ENCODE results near the gene ZNF846. TPM values are rescaled to one million over a fixed set of nuclear protein-coding genes. Genes with fewer than 3 reads are reported as not detected.
A peak's percentile ranks its signal among the peaks of the same experiment; 100 is the strongest.

The ZNF846 gene
- total RNA-seq (ENCODE audit: low replicate concordance) = 14.6 and 46.0 TPM in 2 replicates

- no peak for TF ChIP-seq CTCF (IDR thresholded peaks at IDR 0.05; ENCODE audit: insufficient read depth, low read length)
- peak; percentile 96 for DNase-seq (ENCODE audit: low read depth)
- H3K4me3 ChIP-seq (ENCODE audit: low read depth, low read length) = peak within 1 kb of the TSS; percentile 84
Measured at GRCh38 chr19:9768175-9769112, at the start of gene ZNF846. Gene ZNF846, minus strand, starts transcription at chr19:9768738. Its CDS starts 3,788 bp downstream, at chr19:9764950.

GRCh38 chr19:9818175-9818733, 49.7 kb upstream of the ZNF846 start:
- no peak for DNase-seq (ENCODE audit: low read depth)
- H3K4me3 ChIP-seq (ENCODE audit: low read depth, low read length) = peak overlapping the region; percentile 96
- no peak for TF ChIP-seq CTCF (IDR thresholded peaks at IDR 0.05; ENCODE audit: insufficient read depth, low read length)

- no peak overlapping the region for H3K4me3 ChIP-seq (ENCODE audit: low read depth, low read length)
- TF ChIP-seq CTCF (IDR thresholded peaks at IDR 0.05; ENCODE audit: insufficient read depth, low read length) = no peak
- DNase-seq (ENCODE audit: low read depth) = no peak
Measured at GRCh38 chr19:9811139-9811538, 42.6 kb upstream of the ZNF846 start.

- no peak overlapping the region for H3K4me3 ChIP-seq (ENCODE audit: low read depth, low read length)
- DNase-seq (ENCODE audit: low read depth) = no peak
- no peak for TF ChIP-seq CTCF (IDR thresholded peaks at IDR 0.05; ENCODE audit: insufficient read depth, low read length)
Measured at GRCh38 chr19:9808855-9809824, 40.6 kb upstream of the ZNF846 start.

- DNase-seq (ENCODE audit: low read depth) = no peak
- H3K4me3 ChIP-seq (ENCODE audit: low read depth, low read length) = no peak overlapping the region
- TF ChIP-seq CTCF (IDR thresholded peaks at IDR 0.05; ENCODE audit: insufficient read depth, low read length) = no peak
Measured at GRCh38 chr19:9806803-9807202, 38.3 kb upstream of the ZNF846 start.

GRCh38 chr19:9801976-9802375, 33.4 kb upstream of the ZNF846 start:
- no peak for DNase-seq (ENCODE audit: low read depth)
- H3K4me3 ChIP-seq (ENCODE audit: low read depth, low read length) = no peak overlapping the region
- TF ChIP-seq CTCF (IDR thresholded peaks at IDR 0.05; ENCODE audit: insufficient read depth, low read length) = no peak
